Osteoblast (primary cell): ENCODE measurements around the gene ARID3A. TPM values are rescaled to one million over a fixed set of nuclear protein-coding genes. Genes with fewer than 3 reads are reported as not detected.

Source experiments
- DNase-seq: peaks from one replicate; pipeline ENCODE4 v3.0.0; 2011; ENCODE audit warnings: low spot score, mixed read lengths; ENCODE audit not compliant: insufficient read length; ENCODE audit errors: missing footprints
- H2AFZ ChIP-seq: 2 replicates; pipeline ENCODE4 v1.6.0; 2011; ENCODE audit warnings: mild to moderate bottlenecking, low read length
- H3K27ac ChIP-seq: 2 replicates; pipeline ENCODE4 v1.5.1; 2011; ENCODE audit warnings: mild to moderate bottlenecking, low read depth, low read length, moderate library complexity
- H3K27me3 ChIP-seq: 2 replicates; pipeline ENCODE4 v1.6.0; 2012; ENCODE audit warnings: mild to moderate bottlenecking, control low read depth, inconsistent platforms, low read length, moderate library complexity; ENCODE audit not compliant: insufficient read depth
- H3K36me3 ChIP-seq: 2 replicates; pipeline ENCODE4 v1.5.1; 2011; ENCODE audit warnings: mild to moderate bottlenecking, low read length, control low read depth, moderate library complexity; ENCODE audit not compliant: insufficient read depth
- H3K4me1 ChIP-seq: 2 replicates; pipeline ENCODE4 v1.5.1; 2011; ENCODE audit warnings: mild to moderate bottlenecking, low read length, control low read depth, moderate library complexity; ENCODE audit not compliant: insufficient read depth
- H3K4me2 ChIP-seq: 2 replicates; pipeline ENCODE4 v1.6.0; 2011; ENCODE audit warnings: mild to moderate bottlenecking, low read length; ENCODE audit not compliant: insufficient read depth
- H3K4me3 ChIP-seq: fragments of 200-600 bp; sonication (generic); 3 replicates; pipeline ENCODE4 v1.5.1; 2012; ENCODE audit warnings: mild to moderate bottlenecking, low read length, inconsistent platforms; ENCODE audit not compliant: insufficient read depth
- H3K79me2 ChIP-seq: 2 replicates; pipeline ENCODE4 v1.6.0; 2012; ENCODE audit warnings: mild to moderate bottlenecking, low read length, control low read depth, inconsistent platforms; ENCODE audit not compliant: insufficient read depth
- H3K9me3 ChIP-seq: 2 replicates; pipeline ENCODE4 v1.5.1; 2011; ENCODE audit warnings: low read depth, low read length, control low read depth
- H4K20me1 ChIP-seq: 2 replicates; pipeline ENCODE4 v1.6.0; 2012; ENCODE audit warnings: mild to moderate bottlenecking, low read length, control low read depth; ENCODE audit not compliant: insufficient read depth
- CTCF ChIP-seq: IDR thresholded peaks from 2 replicates; pipeline ENCODE4 v1.5.1; 2011; ENCODE audit warnings: mild to moderate bottlenecking, low read depth, low read length, moderate library complexity; ENCODE audit errors: extremely low read depth
- total RNA-seq: library from RNA; depleted of rRNA; stranded (reverse); fragments of >200 nt; gene quantifications from 2 replicates; pipeline ENCODE4 v1.2.3, GENCODE V29; 2012

The ARID3A gene
- total RNA-seq, 1 donor: 21.7 TPM

- H3K27ac ChIP-seq: no peak overlapping the region
- no peak for DNase-seq
- H3K36me3 ChIP-seq: peaks cover 14% of the 10 kb centered on the region
- no peak overlapping the region for H2AFZ ChIP-seq
- H3K4me3 ChIP-seq: no peak overlapping the region
- peaks cover 34% of the 10 kb centered on the region for H4K20me1 ChIP-seq
- no peaks in the 10 kb centered on the region for H3K27me3 ChIP-seq
- no peak overlapping the region for H3K4me2 ChIP-seq
- no peaks in the 10 kb centered on the region for H3K9me3 ChIP-seq
- H3K79me2 ChIP-seq: peaks cover 39% of the 10 kb centered on the region
- TF ChIP-seq CTCF: no peak
- no peaks in the 10 kb centered on the region for H3K4me1 ChIP-seq
These were observed 23.2 kb upstream of the ARID3A start for GRCh38 chr19:902446-903226.

- Histone ChIP-seq H3K27me3 (no peaks in the 10 kb centered on the region), H3K4me3 (no peak overlapping the region), H3K79me2 (peaks cover 41% of the 10 kb centered on the region), H3K9me3 (no peaks in the 10 kb centered on the region), H2AFZ (no peak overlapping the region), H3K4me2 (no peak overlapping the region), H3K27ac (no peak overlapping the region), H3K4me1 (no peaks in the 10 kb centered on the region), H4K20me1 (peaks cover 35% of the 10 kb centered on the region), H3K36me3 (peaks cover 14% of the 10 kb centered on the region)
- no peak for DNase-seq
- no peak for TF ChIP-seq CTCF
These were observed 22.5 kb upstream of the ARID3A start for GRCh38 chr19:903266-903797.

- Histone ChIP-seq H3K4me3 (no peak overlapping the region), H3K27me3 (no peaks in the 10 kb centered on the region), H3K4me1 (peaks cover 4% of the 10 kb centered on the region), H3K36me3 (peaks cover 10% of the 10 kb centered on the region), H4K20me1 (peaks cover 42% of the 10 kb centered on the region), H2AFZ (no peak overlapping the region), H3K27ac (no peak overlapping the region), H3K9me3 (no peaks in the 10 kb centered on the region), H3K79me2 (peaks cover 48% of the 10 kb centered on the region), H3K4me2 (no peak overlapping the region)
- DNase-seq: no peak
- no peak for TF ChIP-seq CTCF
These were observed 21.3 kb upstream of the ARID3A start for GRCh38 chr19:904545-904944.

GRCh38 chr19:906480-906879 is 19.4 kb upstream of the ARID3A start:
- no peaks in the 10 kb centered on the region for H3K27me3 ChIP-seq
- H2AFZ ChIP-seq: no peak overlapping the region
- no peak for TF ChIP-seq CTCF
- no peaks in the 10 kb centered on the region for H3K9me3 ChIP-seq
- no peak overlapping the region for H3K4me2 ChIP-seq
- peaks cover 4% of the 10 kb centered on the region for H3K4me1 ChIP-seq
- H3K79me2 ChIP-seq: peaks cover 60% of the 10 kb centered on the region
- peaks cover 43% of the 10 kb centered on the region for H4K20me1 ChIP-seq
- H3K27ac ChIP-seq: no peak overlapping the region
- no peak overlapping the region for H3K4me3 ChIP-seq
- DNase-seq: no peak
- H3K36me3 ChIP-seq: peaks cover 6% of the 10 kb centered on the region
